ENCODE results near the gene RNF32. TPM values are rescaled to one million over a fixed set of nuclear protein-coding genes. Genes with fewer than 3 reads are reported as not detected.
"Not testable (repeated sequence)": the region's sequence is repeated elsewhere in the genome, so short reads cannot be mapped to it uniquely, and the experiment has no call there.

RNF32 gene
- total and polyA plus RNA-seq, 4 donors: 0.59 to 1.3 (median 0.72) TPM

- peaks cover 6 to 22% (median 14%) of the 10 kb centered on the region in 4 donors for H3K4me1 ChIP-seq (ENCODE audit: control insufficient read depth in 4 of 4, insufficient read depth in 4 of 4, low read length in 3 of 4)
- H3K9ac ChIP-seq (ENCODE audit: low read depth in 1 of 2, low read length in 2 of 2); DNase-seq (ENCODE audit: low spot score); H3K27me3 ChIP-seq (ENCODE audit: control insufficient read depth in 4 of 4, insufficient read depth in 4 of 4, low read length in 3 of 4); H3K4me3 ChIP-seq (ENCODE audit: low read depth in 1 of 3, low read length in 3 of 3); H3K27ac ChIP-seq (ENCODE audit: low read depth in 1 of 2, low read length in 2 of 2); H3K9me3 ChIP-seq (ENCODE audit: control insufficient read depth in 4 of 4, low read length in 3 of 4); H3K36me3 ChIP-seq (ENCODE audit: control insufficient read depth in 4 of 4, insufficient read depth in 3 of 4, low read depth in 1 of 4, low read length in 3 of 4): not testable (repeated sequence)
- 93% methylated on average over 13 of the region's 13 CpGs for WGBS
Measured at GRCh38 chr7:156619488-156620290, 20.9 kb upstream of the RNF32 start.

GRCh38 chr7:156620291-156620675 lies 20.3 kb upstream of the RNF32 start:
- Histone ChIP-seq H3K4me3 (ENCODE audit: low read depth in 1 of 3, low read length in 3 of 3) (no peak overlapping the region), H3K9me3 (ENCODE audit: control insufficient read depth in 4 of 4, low read length in 3 of 4) (no peaks in the 10 kb centered on the region), H3K27me3 (ENCODE audit: control insufficient read depth in 4 of 4, insufficient read depth in 4 of 4, low read length in 3 of 4) (no peaks in the 10 kb centered on the region), H3K27ac (ENCODE audit: low read depth in 1 of 2, low read length in 2 of 2) (no peak overlapping the region), H3K36me3 (ENCODE audit: control insufficient read depth in 4 of 4, insufficient read depth in 3 of 4, low read depth in 1 of 4, low read length in 3 of 4) (no peaks in the 10 kb centered on the region), H3K4me1 (ENCODE audit: control insufficient read depth in 4 of 4, insufficient read depth in 4 of 4, low read length in 3 of 4) (peaks cover 4 to 16% (median 11%) of the 10 kb centered on the region in 4 donors), H3K9ac (ENCODE audit: low read depth in 1 of 2, low read length in 2 of 2) (no peak overlapping the region)
- 62% methylated on average over 3 of the region's 3 CpGs for WGBS
- no peak for DNase-seq (ENCODE audit: low spot score)
- TF ChIP-seq RXRA (IDR thresholded peaks at IDR 0.05) (no peak), SP1 (IDR thresholded peaks at IDR 0.05) (no peak), GABPA (IDR thresholded peaks at IDR 0.05 in 1 of 2, conservative IDR thresholded peaks at IDR 0.05 in 1 of 2) (no peak), TAF1 (conservative IDR thresholded peaks at IDR 0.05) (no peak), EGR1 (IDR thresholded peaks at IDR 0.05; ENCODE audit: low read depth in 2 of 2) (no peak), FOXA1 (IDR thresholded peaks at IDR 0.05) (no peak), CTCF (IDR thresholded peaks at IDR 0.05; ENCODE audit: low read depth, low read length, missing input control) (no peak), ZBTB33 (IDR thresholded peaks at IDR 0.05) (no peak), JUND (IDR thresholded peaks at IDR 0.05) (no peak), YY1 (IDR thresholded peaks at IDR 0.05) (no peak), HNF4A (conservative IDR thresholded peaks at IDR 0.05) (no peak), FOXA2 (IDR thresholded peaks at IDR 0.05) (no peak), NR2F2 (IDR thresholded peaks at IDR 0.05) (no peak)
- TF ChIP-seq, protein P1, sequence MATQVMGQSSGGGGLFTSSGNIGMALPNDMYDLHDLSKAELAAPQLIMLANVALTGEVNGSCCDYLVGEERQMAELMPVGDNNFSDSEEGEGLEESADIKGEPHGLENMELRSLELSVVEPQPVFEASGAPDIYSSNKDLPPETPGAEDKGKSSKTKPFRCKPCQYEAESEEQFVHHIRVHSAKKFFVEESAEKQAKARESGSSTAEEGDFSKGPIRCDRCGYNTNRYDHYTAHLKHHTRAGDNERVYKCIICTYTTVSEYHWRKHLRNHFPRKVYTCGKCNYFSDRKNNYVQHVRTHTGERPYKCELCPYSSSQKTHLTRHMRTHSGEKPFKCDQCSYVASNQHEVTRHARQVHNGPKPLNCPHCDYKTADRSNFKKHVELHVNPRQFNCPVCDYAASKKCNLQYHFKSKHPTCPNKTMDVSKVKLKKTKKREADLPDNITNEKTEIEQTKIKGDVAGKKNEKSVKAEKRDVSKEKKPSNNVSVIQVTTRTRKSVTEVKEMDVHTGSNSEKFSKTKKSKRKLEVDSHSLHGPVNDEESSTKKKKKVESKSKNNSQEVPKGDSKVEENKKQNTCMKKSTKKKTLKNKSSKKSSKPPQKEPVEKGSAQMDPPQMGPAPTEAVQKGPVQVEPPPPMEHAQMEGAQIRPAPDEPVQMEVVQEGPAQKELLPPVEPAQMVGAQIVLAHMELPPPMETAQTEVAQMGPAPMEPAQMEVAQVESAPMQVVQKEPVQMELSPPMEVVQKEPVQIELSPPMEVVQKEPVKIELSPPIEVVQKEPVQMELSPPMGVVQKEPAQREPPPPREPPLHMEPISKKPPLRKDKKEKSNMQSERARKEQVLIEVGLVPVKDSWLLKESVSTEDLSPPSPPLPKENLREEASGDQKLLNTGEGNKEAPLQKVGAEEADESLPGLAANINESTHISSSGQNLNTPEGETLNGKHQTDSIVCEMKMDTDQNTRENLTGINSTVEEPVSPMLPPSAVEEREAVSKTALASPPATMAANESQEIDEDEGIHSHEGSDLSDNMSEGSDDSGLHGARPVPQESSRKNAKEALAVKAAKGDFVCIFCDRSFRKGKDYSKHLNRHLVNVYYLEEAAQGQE (IDR thresholded peaks at IDR 0.05): no peak
- TF ChIP-seq, protein P2, sequence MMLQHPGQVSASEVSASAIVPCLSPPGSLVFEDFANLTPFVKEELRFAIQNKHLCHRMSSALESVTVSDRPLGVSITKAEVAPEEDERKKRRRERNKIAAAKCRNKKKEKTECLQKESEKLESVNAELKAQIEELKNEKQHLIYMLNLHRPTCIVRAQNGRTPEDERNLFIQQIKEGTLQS (IDR thresholded peaks at IDR 0.05): no peak
- TF ChIP-seq, protein P3, sequence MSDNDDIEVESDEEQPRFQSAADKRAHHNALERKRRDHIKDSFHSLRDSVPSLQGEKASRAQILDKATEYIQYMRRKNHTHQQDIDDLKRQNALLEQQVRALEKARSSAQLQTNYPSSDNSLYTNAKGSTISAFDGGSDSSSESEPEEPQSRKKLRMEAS (IDR thresholded peaks at IDR 0.05): no peak
